ENCODE data around the gene FANCD2OS. TPM values are rescaled to one million over a fixed set of nuclear protein-coding genes. Genes with fewer than 3 reads are reported as not detected.

Gene FANCD2OS
- total and polyA plus RNA-seq, 2 donors (not counting 3 experiments of a cell fraction or from before 2014, with no cell fraction given) = not detected

- no peak overlapping the region for H3K27ac ChIP-seq (ENCODE audit: insufficient read depth, low read depth, low read length)
- FAIRE-seq (peak; percentile 26), DNase-seq (ENCODE audit: low read depth, low spot score) (no peak)
- H3K79me2 ChIP-seq (ENCODE audit: control insufficient read depth, insufficient read depth, low read length) = no peaks in the 10 kb centered on the region
- no peak overlapping the region for H2AFZ ChIP-seq (ENCODE audit: low read depth, low read length)
- peaks cover 0 to 5% of the 10 kb centered on the region in 2 experiments for H3K36me3 ChIP-seq (ENCODE audit: control insufficient read depth in 2 of 2, extremely low read depth in 1 of 2, insufficient read depth in 2 of 2, low read length in 2 of 2)
- dilution Hi-C loops (cut with MboI; ENCODE audit: extremely low pct_ligation_motif_present, low sequenced_read_pairs) (no loop called here), intact Hi-C loops (cut with micrococcal nuclease) (no loop called here)
- no TSS peak for BruUV-seq (replicated peaks)
- H3K27me3 ChIP-seq (ENCODE audit: control insufficient read depth in 2 of 2, insufficient read depth in 2 of 2, low read length in 2 of 2) = no peaks in the 10 kb centered on the region
- TF ChIP-seq FOS (IDR thresholded peaks at IDR 0.05; ENCODE audit: borderline replicate concordance, insufficient read depth, low read length) = no peak
- no peak for TF ChIP-seq JUN (IDR thresholded peaks at IDR 0.05; ENCODE audit: borderline replicate concordance, insufficient read depth, insufficient read length, low read depth)
- no peak for TF ChIP-seq MYC (IDR thresholded peaks at IDR 0.05; ENCODE audit: low read depth, low read length)
- TF ChIP-seq, protein P1, sequence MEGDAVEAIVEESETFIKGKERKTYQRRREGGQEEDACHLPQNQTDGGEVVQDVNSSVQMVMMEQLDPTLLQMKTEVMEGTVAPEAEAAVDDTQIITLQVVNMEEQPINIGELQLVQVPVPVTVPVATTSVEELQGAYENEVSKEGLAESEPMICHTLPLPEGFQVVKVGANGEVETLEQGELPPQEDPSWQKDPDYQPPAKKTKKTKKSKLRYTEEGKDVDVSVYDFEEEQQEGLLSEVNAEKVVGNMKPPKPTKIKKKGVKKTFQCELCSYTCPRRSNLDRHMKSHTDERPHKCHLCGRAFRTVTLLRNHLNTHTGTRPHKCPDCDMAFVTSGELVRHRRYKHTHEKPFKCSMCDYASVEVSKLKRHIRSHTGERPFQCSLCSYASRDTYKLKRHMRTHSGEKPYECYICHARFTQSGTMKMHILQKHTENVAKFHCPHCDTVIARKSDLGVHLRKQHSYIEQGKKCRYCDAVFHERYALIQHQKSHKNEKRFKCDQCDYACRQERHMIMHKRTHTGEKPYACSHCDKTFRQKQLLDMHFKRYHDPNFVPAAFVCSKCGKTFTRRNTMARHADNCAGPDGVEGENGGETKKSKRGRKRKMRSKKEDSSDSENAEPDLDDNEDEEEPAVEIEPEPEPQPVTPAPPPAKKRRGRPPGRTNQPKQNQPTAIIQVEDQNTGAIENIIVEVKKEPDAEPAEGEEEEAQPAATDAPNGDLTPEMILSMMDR (IDR thresholded peaks at IDR 0.05; ENCODE audit: extremely low read depth in 1 of 2, insufficient read depth in 1 of 2, low read depth in 1 of 2, low read length in 2 of 2) = no peak
- TF ChIP-seq, protein P2, sequence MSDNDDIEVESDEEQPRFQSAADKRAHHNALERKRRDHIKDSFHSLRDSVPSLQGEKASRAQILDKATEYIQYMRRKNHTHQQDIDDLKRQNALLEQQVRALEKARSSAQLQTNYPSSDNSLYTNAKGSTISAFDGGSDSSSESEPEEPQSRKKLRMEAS (IDR thresholded peaks at IDR 0.05; ENCODE audit: insufficient read depth, insufficient read length) = no peak
- TF ChIP-seq EZH2 (IDR thresholded peaks at IDR 0.05; ENCODE audit: borderline replicate concordance, low read depth, low read length, severe bottlenecking) = no peak
- ChIA-PET POLR2A (no interaction called here), CTCF (no interaction called here)
- no peak overlapping the region for H3K4me2 ChIP-seq (ENCODE audit: insufficient read depth, low read length)
- H3K4me1 ChIP-seq (ENCODE audit: control insufficient read depth, extremely low read depth, insufficient read depth, low read length) = no peaks in the 10 kb centered on the region
- no peaks in the 10 kb centered on the region for H3K9me1 ChIP-seq (replicated peaks; ENCODE audit: control insufficient read depth, extremely low read depth, insufficient read depth, low read length)
- H3K4me3 ChIP-seq (replicated peaks in 1 of 3; ENCODE audit: insufficient read depth in 1 of 3, low read depth in 1 of 3, low read length in 3 of 3) = no peak overlapping the region
- H3K9ac ChIP-seq (replicated peaks; ENCODE audit: extremely low read depth, insufficient read depth, low read length) = no peak overlapping the region
- H3K9me3 ChIP-seq (replicated peaks; ENCODE audit: control insufficient read depth, insufficient read depth, low read length) = no peaks in the 10 kb centered on the region
- H4K20me1 ChIP-seq (replicated peaks; ENCODE audit: control insufficient read depth, extremely low read depth, insufficient read depth, low read length) = no peaks in the 10 kb centered on the region
Measured at GRCh38 chr3:10157031-10157430, 49.0 kb upstream of the FANCD2OS start.
